Measurements from ENCODE around the gene ENOX1.

ENOX1 gene

DNA sequence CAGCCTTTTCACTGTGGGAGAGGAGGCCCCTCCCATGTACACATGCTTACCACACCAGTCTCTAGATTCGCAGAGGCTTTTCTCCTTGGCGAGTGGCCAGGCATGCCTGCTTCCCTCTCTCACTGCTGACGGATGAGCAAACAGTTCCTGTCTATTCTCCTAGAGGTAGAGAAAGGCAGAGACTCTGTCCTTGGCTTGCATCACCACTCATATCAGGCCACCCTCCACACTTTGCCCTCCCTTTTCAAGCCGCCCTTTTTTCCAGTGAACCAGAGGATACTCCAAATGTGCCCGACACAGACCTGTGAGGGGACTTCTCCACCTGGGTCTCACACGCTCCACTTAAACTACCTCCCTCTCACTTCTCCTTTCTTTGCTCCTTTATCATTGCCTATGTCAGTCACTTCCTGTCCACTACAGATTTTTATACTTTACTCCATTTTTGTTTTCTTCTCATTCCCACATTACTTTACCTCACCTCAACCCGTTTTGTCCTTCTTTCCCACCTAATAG is 478.8 kb downstream of the ENOX1 start:
- peak; percentile 91 for DNase-seq (ENCODE audit: low read depth)

DNA sequence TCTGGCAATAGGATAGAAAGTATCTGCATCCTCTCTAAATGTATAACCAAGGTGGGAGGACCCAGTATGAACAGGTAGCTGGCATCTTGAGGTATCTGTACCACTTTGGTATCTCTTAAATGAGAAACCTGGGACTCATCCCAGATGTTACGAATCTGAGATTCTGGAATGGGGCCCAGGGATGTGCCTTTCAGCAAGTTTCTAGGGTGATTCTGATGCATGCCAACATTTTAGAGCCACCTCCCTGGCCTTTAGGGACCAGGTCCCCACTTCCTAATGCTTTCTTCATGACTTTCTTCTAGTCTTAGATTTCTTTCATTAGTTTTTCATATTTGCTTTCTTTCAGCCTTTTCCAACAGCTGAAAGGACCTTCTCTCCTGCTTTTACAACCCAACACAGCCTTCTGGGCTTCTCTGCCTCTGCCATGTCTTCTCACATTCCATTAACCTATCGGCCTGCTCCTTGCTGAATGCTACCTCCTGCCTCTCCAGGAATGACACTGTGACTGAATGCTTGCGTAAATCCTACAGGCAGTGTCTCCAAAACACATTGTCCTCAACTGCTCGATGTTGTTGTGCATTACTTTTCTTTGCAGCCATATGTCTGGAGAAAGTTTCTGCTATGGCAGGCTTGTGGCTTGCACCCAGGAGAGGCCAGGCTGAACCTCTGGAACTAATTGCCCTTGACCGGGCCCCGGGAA is 479.4 kb downstream of the ENOX1 start:
- no peak for DNase-seq (ENCODE audit: low read depth)

DNA sequence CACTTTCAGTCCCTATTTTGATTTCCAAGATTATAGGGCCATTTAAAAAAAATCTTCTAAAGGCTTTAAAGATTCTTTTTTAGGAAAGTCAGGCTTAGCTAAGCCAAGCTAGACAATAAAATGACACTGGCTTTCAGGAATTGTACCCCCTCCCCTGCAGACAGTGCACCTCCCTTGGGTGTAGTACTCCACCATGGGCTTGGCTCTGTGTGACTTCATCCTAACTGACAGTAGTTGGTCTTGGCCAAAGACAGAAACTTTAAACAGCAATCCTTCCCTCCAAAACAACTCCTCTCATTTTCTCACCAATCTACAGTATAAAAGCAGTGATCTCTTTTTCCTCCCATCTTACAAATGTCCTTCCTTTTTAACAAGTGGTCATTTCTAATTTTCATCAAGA is 480.4 kb downstream of the ENOX1 start:
- DNase-seq (ENCODE audit: low read depth): no peak

DNA sequence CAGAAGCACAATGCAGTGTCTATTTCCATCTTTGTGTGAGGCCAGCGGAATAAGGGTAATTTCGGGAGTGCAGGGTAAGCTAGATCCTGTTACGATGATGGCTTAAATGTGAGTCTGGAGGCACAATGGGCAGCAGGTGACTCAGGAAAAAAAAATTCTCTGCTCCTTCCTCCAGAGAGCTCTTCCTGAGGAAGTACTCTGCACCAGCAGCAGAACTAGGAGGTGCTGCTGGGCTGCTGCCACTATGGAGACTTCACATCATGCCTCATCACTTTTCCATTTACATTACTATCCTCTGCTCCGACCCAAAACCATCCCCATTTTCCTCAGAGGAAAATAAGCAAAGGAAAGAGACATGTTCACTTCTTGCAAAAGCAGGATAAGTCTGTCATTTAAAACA is 481.4 kb downstream of the ENOX1 start:
- no peak for DNase-seq (ENCODE audit: low read depth)

DNA sequence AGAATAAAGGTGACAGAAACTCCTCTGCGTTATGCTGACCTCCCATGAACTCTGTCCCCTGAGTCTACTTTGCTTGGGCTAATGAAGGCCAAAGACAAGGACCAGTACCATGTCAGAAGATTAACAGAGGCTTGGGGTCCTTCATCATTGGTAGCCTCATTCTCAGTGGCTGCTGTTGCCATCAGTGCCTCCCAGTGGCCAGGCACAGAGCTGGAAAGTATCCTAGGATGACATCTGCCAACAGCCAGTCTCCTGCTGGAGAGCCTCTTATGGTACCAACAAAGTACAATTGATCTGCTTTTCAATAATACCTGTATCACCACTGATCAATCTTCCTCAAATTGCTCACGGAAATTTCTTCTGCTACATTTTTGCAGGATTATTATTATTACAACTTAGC is 481.8 kb downstream of the ENOX1 start:
- no peak for DNase-seq (ENCODE audit: low read depth)

DNA sequence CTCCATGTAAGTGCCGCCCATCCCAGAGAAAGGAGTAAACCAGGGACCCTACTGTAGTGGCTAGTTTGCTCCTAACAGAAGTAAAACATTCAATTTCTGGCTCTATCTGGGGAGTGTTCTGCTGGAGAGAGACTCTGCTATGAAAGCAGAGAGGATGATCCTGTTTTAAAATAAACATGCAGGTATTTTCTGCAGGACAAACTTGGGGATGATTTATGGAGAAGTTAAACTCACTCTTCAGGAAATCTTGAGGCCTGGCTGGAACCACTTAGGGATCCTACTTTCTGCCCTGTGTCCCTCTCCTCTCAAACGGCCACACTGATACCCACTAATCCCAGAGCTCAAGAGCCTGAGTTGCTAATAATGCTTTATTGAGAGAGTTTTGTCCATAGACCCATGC is 482.3 kb downstream of the ENOX1 start:
- DNase-seq (ENCODE audit: low read depth): no peak

DNA sequence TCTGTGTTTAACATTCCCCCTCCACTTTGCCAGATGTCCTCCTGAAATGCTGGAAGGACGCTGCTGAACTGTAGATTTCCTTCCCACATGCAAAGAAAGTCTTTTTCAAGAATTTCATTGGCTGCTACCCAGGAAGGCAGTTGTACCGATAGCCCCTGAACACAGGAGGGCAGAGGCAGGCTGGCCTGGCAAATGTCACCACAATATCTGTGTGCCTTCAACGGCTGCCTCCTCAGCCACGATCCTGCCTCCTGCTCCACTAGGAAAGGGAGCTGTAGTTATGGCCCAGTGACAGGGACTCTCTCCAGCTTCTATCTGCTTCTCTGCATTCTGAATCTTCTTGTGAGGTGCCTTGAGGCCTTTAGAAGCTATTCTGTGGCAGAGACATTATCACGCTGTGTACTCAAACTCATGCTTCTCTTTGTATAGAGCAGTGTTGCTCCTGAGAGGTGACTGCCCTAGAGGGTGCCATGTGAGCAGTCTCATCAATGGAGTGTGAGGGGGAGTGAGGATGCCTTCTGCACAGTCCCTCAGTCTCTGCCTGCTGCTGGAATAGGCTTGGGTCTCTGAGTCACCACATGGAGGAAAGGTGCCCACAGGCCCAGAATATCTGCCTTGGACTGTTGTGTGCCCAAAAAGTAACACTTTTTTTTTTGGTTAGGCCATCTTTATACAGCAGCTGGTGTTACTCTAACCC is 483.6 kb downstream of the ENOX1 start:
- peak; percentile 62 for DNase-seq (ENCODE audit: low read depth)

DNA sequence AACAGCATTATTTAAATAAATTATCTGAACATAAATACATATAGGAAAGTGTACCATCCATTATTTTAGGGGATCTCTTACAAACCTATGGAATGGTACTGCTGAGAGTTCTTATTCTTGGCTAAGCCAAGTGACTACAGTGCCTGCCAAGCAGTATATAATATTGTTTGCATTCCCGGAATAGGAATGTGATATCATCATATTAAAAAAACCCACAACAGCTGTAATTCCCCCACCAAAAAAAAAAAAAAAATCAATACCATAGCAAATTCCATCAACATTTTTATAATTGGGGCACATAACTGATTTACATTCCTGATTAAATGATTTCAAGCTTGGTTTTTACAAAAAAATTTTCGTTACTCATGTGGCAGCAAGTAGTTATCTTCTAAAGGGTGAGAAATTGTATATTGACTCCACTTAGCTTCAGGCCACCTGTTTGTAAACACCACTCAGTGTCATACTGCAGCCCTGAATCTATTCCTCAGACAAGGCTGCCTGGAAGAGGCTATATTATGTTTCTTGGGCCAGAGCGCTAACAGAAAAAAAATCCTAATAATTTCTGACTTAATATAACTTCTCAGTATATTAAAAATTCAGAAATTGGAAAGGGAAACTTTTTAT is 485.3 kb downstream of the ENOX1 start:
- DNase-seq (ENCODE audit: low read depth): peak; percentile 38

DNA sequence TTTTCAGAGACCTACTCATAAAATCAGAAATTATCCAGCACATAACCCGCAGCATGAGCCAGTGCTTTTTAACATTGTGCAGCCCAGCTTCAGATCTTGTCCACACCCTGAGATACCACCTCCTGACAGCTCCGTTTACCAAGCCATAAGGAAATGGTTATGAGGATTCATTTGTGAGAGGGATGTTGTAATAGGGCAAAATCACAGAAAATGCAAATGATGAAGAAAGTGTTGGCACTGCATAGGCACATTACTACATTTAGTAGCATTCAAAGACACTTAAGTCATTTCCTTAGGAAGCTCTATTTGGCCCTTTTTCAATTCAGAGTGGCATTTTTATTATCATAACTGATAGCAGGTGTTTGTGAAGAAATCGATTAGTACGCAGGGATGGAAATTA is 485.9 kb downstream of the ENOX1 start:
- peak; percentile 81 for DNase-seq (ENCODE audit: low read depth)

DNA sequence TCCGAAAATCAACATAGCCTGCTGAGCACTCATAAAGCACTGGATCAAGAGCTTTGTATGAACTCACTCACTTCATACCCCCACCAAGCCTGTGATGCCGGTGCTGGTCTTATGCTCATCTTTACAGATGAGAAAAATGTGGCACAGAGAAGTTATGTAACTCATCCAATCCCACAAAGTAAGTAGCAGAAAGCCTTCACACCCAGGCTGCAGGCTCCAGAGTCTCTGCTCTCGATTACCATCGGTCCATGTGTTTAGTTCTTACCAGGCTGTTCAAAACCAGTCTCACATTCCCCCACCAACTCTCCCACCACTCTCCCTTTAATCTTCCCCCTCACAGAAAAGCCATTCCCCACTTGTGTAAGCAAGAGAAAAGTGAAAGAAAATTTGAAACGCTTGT is 487.4 kb downstream of the ENOX1 start:
- DNase-seq (ENCODE audit: low read depth): no peak

DNA sequence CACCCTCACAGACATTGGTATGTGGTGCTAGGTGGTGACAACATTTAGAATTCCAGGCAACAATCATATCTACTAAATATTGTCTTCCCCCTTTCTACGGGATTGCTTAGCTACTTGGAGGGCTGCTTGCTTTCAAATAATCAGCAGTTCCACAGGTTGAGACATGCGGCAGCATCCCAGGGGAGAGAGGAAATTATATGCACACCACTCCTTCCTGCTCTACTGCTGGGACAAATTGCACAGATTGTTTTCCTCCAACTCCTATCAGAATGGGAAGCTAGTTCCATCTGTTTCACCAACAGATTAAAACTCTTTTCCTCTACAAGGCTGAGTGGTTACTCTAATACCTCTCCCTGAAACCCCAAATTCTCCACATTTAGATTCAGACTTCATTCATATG is 488.0 kb downstream of the ENOX1 start:
- no peak for DNase-seq (ENCODE audit: low read depth)

DNA sequence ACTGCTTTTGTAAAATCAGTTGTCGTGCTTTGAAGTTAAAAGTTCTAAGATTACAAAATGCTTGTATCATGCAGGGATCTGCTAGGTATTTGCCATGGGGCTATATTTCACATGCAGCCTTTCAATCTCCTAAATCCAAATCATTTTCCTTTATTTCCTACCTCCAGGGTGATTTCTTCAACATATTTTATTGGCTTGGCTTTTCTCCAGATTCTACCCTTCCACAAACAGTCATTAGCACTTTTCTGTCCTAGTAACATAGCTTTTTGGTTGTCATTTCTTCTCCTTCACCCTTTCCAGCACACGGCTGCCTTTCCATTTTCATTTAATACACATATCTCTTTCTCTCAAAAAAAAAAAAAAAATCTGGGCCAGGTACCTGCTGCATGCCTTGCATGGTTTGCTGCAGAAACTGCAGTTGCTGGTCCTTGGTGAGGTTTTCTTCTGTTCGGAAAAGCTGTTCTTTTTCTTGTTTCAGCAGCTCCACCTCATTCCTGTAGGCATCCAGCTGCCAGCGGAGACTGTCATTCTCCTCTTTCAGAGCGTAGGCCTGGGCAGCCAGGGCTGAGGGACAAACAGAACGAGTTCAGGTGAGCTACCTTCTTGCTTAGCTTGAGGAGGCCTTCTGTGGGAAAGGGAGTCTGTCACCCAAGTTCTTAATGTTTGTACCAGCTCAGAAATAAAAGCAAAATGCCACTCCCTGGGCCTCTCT is 488.6 kb downstream of the ENOX1 start:
- no peak for DNase-seq (ENCODE audit: low read depth)

DNA sequence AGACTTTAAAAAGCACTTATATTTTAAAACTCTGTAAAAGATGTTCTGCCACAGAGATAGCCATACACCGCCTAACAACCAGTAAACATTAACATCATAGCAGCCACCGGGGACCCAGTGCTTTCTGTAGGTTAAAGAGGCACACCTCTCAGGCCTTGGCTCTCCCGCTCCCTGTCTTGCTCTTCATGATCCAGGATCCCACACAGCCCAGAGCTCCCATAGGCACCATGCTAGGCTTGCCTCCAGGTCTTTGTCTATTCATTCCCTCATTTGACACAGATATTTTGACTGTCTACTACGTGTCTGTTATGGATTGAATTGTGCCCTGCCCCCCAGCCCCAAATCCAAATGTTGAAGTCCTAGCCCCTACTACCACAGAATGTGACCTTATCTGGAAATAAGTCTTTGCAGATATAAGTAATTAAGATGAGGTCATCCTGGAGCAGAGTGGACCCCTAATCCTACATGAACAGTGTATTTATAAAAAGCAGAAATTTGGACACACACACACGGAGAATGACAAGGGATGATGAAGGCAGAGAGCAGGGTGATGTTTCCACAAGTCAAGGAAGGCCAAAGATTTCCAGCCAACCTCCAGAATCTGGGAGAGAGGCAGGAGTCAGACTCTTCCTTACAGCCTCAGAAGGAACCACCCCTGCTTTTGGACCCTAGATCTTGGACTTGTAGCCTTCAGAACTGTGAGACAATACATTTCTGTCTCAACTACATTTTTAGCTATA is 490.8 kb downstream of the ENOX1 start:
- no peak for DNase-seq (ENCODE audit: low read depth)

DNA sequence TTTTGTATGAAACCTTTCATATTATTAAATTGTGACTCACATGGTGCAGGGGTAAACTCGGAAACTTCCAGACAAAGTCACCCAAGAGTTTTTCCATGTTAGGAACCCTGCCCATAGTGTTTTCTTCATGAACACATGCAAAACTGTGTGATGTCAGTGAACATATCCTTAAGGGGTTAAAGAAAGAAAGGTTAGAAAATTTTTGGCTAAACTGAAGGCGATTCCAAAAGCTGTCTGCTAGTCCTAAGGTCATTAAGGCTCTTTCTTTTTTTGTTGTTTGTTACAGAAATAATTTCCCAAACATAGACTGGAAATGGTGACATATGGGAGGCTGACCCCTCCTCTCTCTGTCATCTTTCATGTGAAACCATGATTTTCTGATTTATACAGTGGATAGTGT is 491.5 kb downstream of the ENOX1 start:
- no peak for DNase-seq (ENCODE audit: low read depth)

DNA sequence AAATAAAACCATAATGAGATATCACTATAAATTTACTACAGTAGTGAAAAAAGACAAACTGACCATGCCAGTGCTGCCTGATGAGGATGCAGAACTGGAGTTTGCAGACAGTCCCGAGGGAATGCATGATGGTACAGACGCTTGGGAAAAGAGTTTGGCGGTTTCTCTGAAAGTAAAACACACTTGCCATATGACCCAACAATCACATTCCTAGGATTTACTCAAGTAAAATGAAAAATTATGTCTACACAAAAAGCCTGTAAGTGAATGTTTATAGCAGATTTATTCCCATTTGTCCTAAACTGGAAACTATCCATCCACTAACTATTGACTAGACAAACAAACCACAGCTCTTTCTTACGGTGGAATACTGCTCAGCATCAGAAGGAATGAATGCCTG is 492.4 kb downstream of the ENOX1 start:
- DNase-seq (ENCODE audit: low read depth): no peak

DNA sequence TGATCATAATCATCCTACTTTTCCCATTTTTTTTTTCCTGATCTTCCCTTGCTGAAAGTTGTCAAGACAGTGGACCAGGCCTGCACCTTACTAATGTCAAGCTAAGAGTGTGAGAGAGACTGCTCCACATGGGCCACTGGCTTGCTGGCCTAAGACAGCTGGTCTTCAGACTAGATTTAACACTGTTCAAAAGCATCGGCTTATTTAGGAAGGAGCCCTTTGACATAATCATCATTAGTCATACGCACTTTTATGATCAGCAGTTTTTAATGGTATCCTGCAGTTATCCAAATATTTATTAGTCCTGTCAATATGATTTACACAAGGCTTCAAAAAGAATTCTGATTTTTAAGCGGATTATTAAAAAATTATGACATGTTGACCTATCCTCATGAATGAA is 492.8 kb downstream of the ENOX1 start:
- no peak for DNase-seq (ENCODE audit: low read depth)

DNA sequence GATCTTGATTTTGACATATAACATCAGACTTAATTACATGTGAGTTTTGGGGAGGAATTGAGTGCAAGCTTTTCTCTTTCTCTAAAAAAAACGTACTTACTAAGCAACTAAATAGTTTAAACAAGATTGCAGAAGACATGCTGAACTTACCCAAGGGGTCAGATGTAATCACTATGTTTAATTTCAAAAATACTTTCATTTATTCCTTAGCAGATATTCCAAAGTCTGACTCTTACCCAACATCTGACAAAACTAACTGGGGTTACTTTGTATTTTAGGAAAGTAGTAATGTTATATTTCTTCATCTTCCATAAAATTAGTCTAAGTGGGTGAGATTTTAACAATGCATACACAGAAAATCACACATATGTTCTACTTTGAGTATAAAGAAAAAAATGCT is 493.2 kb downstream of the ENOX1 start:
- DNase-seq (ENCODE audit: low read depth): no peak

DNA sequence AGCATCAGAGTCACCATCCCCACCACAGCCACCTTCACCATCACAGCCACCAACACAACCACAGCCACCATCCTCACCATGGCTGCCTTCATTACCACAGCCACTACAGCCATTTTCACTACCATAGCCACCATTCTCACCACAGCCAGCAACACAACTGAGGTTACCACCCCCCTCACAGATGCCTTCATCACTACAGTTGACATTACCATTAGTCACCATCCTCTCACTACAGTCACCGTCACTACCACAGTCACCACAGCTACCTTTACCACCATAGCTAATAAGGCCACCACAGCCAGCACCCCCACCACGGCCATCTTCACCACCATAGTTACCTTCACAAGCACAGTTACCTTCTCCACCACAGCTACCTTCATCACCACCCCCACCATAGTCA is 493.8 kb downstream of the ENOX1 start:
- DNase-seq (ENCODE audit: low read depth): no peak

DNA sequence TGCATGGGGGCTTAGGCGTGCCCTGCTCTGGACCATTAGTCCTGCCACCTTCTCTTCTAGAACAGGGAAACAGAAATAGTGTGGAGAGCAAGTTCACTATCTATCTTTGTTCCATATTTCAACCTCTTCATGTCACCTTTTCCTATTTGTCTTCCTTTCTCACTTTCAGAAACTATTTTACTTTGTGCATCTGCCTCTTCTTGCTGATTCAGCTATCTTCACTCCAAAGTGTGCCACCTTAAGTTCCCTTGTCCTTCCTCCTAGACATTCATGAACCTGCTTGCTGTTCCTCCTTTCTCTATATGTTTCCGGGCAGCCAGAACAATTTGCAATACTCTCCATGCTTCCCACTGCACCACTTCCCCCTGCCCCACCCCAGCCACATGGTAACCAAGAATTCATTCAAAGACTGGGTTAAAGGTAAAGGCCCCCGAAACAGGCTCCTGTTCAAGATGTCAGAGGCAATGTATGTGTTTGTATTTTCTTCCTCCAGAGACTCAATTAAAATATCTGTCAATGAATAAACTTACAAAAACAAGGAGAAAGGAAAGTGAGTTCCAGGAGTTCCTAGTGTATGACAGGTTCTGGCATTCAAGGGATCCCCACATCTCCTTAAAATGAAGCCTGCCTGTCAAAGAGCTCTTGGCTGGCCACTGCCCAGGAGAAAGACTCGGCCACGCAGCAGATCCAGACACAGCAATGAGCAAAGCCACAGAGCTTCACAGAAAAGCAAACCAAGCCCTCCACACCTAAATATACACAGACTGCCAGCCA is 495.3 kb downstream of the ENOX1 start:
- DNase-seq (ENCODE audit: low read depth): no peak

DNA sequence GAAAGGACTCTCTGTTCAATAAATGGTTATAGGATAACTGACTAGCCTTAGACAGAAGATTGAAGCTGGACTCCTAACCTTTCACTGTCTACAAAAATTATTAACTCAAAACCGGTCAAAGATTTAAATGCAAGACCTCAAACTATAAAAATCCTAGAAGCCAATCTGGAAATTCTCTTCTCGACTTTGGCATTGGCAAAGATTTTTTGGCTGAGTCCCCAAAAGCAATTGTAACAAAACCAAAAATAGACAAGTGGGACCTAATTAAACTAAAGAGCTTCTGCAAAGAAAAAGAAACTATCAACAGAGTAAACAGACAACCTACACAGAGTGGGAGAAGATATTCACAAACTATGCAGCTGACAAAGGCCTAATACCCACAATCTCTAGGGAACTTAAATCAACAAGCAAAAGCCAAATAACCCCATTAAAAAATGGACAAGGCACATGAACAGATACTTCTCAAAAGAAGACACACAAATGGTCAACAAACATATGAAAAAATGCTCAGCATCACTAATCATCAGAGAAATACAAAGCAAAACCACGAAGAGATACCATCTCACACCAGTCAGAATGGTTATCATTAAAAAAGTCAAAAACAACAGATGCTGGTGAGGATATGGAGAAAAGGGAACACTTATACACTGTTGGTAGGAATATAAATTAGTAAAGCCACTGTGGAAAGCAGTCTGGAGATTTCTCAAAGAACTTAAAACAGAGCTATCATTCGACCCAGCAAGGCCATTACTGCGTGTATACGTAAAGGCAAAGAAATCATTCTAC is 497.1 kb downstream of the ENOX1 start:
- DNase-seq (ENCODE audit: low read depth): no peak
